HEK293 (cell line): Measurements from ENCODE around the gene BTBD3.

Source experiments
- CTCF ChIA-PET: fragments of 350-600 bp; formaldehyde crosslinking; extraction: SDS; loops from one replicate; lab custom pipeline; 2021; ENCODE audit warnings: antibody characterized with exemption; lab: Yijun Ruan, JAX
- POLR2A ChIA-PET: fragments of 300-600 bp; formaldehyde crosslinking; extraction: SDS; loops from one replicate; lab custom pipeline; 2020; ENCODE audit warnings: antibody characterized with exemption, inconsistent platforms; lab: Yijun Ruan, JAX
- H3K27ac ChIP-seq: fragments of 200-500 bp; sonication (Bioruptor generic); 2 replicates; pipeline ENCODE4 v1.5.1; 2014; ENCODE audit warnings: low read depth, low read length, control low read depth, inconsistent platforms; ENCODE audit errors: extremely low read depth
- H3K36me3 ChIP-seq, 2 experiments: fragments of 200-500 bp in 1 of 2; sonication (Bioruptor generic) in 1 of 2; 1 replicate in 1 of 2; 2 replicates in 1 of 2; pipeline ENCODE4 v1.5.1; 2014 to 2017; ENCODE audit warnings: inconsistent platforms in 2 of 2, low read length in 2 of 2; ENCODE audit not compliant: control insufficient read depth in 2 of 2, insufficient read depth in 1 of 2
- H3K4me1 ChIP-seq: fragments of 200-500 bp; sonication (Bioruptor generic); 2 replicates; pipeline ENCODE4 v1.5.1; 2014; ENCODE audit warnings: mild to moderate bottlenecking, low read length, inconsistent platforms; ENCODE audit not compliant: control insufficient read depth, insufficient read depth
- H3K4me3 ChIP-seq: 2 replicates; pipeline ENCODE4 v1.5.1; 2011; ENCODE audit warnings: low read depth, mild to moderate bottlenecking, control low read depth, low read length, moderate library complexity
- H3K9me3 ChIP-seq: fragments of 200-500 bp; sonication (Bioruptor generic); 2 replicates; pipeline ENCODE4 v1.5.1; 2014; ENCODE audit warnings: low read depth, low read length, inconsistent platforms; ENCODE audit not compliant: control insufficient read depth, insufficient read depth
- GLIS1 ChIP-seq: fragments of 450-650 bp; formaldehyde crosslinking; IDR thresholded peaks from 2 replicates; pipeline ENCODE4 v1.5.1; 2016; ENCODE audit warnings: missing biosample characterization, missing genetic modification characterization
- IKZF3 ChIP-seq: fragments of 450-650 bp; IDR thresholded peaks from 2 replicates; pipeline ENCODE4 v1.5.0; 2018; ENCODE audit warnings: missing biosample characterization, mild to moderate bottlenecking, missing genetic modification characterization, moderate library complexity
- KLF1 ChIP-seq: fragments of 450-650 bp; formaldehyde crosslinking; IDR thresholded peaks from 2 replicates; pipeline ENCODE4 v1.5.1; 2016; ENCODE audit warnings: missing biosample characterization, missing genetic modification characterization
- SALL2 ChIP-seq: fragments of 450-650 bp; formaldehyde crosslinking; IDR thresholded peaks from 2 replicates; pipeline ENCODE4 v1.5.0; 2017; ENCODE audit warnings: missing biosample characterization, mild to moderate bottlenecking, missing genetic modification characterization, borderline replicate concordance
- SCRT2 ChIP-seq: fragments of 450-650 bp; formaldehyde crosslinking; IDR thresholded peaks from 2 replicates; pipeline ENCODE4 v1.5.1; 2016; ENCODE audit warnings: missing biosample characterization, missing genetic modification characterization
- SP3 ChIP-seq: fragments of 450-650 bp; formaldehyde crosslinking; IDR thresholded peaks from 2 replicates; pipeline ENCODE4 v1.5.1; 2016; ENCODE audit warnings: missing biosample characterization, missing genetic modification characterization
- ZEB2 ChIP-seq: fragments of 450-650 bp; formaldehyde crosslinking; IDR thresholded peaks from 2 replicates; pipeline ENCODE4 v1.5.1; 2016; ENCODE audit warnings: missing biosample characterization, missing genetic modification characterization
- ZFP69B ChIP-seq: fragments of 450-650 bp; formaldehyde crosslinking; IDR thresholded peaks from 2 replicates; pipeline ENCODE4 v1.5.1; 2016; ENCODE audit warnings: missing biosample characterization, missing genetic modification characterization
- ZIC2 ChIP-seq: fragments of 450-650 bp; formaldehyde crosslinking; IDR thresholded peaks from 2 replicates; pipeline ENCODE4 v1.5.1; 2016; ENCODE audit warnings: missing biosample characterization, missing genetic modification characterization
- ZNF2 ChIP-seq: fragments of 450-650 bp; formaldehyde crosslinking; IDR thresholded peaks from 2 replicates; pipeline ENCODE4 v1.5.1; 2016; ENCODE audit warnings: missing biosample characterization, missing genetic modification characterization
- ZNF24 ChIP-seq: fragments of 450-650 bp; formaldehyde crosslinking; IDR thresholded peaks from 2 replicates; pipeline ENCODE4 v1.5.1; 2016; ENCODE audit warnings: missing biosample characterization, missing genetic modification characterization
- ZNF394 ChIP-seq: fragments of 450-650 bp; formaldehyde crosslinking; IDR thresholded peaks from 2 replicates; pipeline ENCODE4 v1.5.1; 2016; ENCODE audit warnings: missing biosample characterization, missing genetic modification characterization, mild to moderate bottlenecking, moderate library complexity, borderline replicate concordance
- ZNF473 ChIP-seq: fragments of 450-650 bp; formaldehyde crosslinking; IDR thresholded peaks from 2 replicates; pipeline ENCODE4 v1.5.1; 2017; ENCODE audit warnings: missing biosample characterization, missing genetic modification characterization
- ZNF501 ChIP-seq: fragments of 450-650 bp; formaldehyde crosslinking; IDR thresholded peaks from 2 replicates; pipeline ENCODE4 v1.5.1; 2016; ENCODE audit warnings: missing biosample characterization, missing genetic modification characterization
- ZNF76 ChIP-seq: fragments of 450-650 bp; formaldehyde crosslinking; IDR thresholded peaks from 2 replicates; pipeline ENCODE4; 2016; ENCODE audit warnings: low read depth, missing biosample characterization, missing genetic modification characterization, borderline replicate concordance
- ZNF768 ChIP-seq: fragments of 450-650 bp; formaldehyde crosslinking; IDR thresholded peaks from 2 replicates; pipeline ENCODE4 v1.5.1; 2018; ENCODE audit warnings: missing biosample characterization, mild to moderate bottlenecking, missing genetic modification characterization
- ZNF785 ChIP-seq: fragments of 450-650 bp; formaldehyde crosslinking; IDR thresholded peaks from 2 replicates; pipeline ENCODE4 v1.5.1; 2016; ENCODE audit warnings: missing biosample characterization, missing genetic modification characterization
- ZSCAN30 ChIP-seq: fragments of 450-650 bp; IDR thresholded peaks from 2 replicates; pipeline ENCODE4 v1.5.1; 2018; ENCODE audit warnings: missing biosample characterization, mild to moderate bottlenecking, missing genetic modification characterization, moderate library complexity
- ZXDB ChIP-seq: fragments of 450-650 bp; formaldehyde crosslinking; IDR thresholded peaks from 2 replicates; pipeline ENCODE4 v1.5.1; 2016; ENCODE audit warnings: missing biosample characterization, missing genetic modification characterization
- TF ChIP-seq, protein P1 (sequence below): fragments of 450-650 bp; formaldehyde crosslinking; IDR thresholded peaks from 2 replicates; pipeline ENCODE4 v1.5.1; 2016; ENCODE audit warnings: missing biosample characterization, missing genetic modification characterization
- TF ChIP-seq, protein P2 (sequence below): fragments of 450-650 bp; formaldehyde crosslinking; conservative IDR thresholded peaks from 2 replicates; pipeline ENCODE4 v1.5.1; 2016; ENCODE audit warnings: low read depth, missing biosample characterization, missing genetic modification characterization
- TF ChIP-seq, protein P3 (sequence below): fragments of 450-650 bp; formaldehyde crosslinking; IDR thresholded peaks from 2 replicates; pipeline ENCODE4 v1.5.1; 2016; ENCODE audit warnings: missing biosample characterization, missing genetic modification characterization

The BTBD3 gene

DNA sequence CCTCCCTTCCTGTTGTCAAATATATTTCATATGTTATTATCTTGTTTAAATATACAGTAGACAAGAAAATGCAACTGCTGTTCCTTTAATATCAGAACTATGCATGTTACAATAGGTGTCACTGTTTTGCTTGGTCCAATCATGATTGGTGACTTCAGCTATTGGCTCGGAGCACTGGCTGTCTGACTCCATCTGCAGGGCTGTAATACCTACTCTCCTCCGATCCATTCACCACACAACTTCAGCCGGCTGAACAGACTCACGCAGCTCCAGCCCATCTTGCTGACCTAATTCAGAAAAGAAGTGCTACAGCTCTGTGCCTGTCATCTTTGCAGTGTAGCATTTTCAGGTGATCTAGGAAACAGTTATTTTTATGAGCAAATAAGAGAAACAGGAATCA, at the start of gene BTBD3:
BTBD3 (plus strand) TSS at position 231 of the 400 bp plus-strand sequence. CDS start 383 bp downstream, outside the sequence.
- no peak for TF ChIP-seq ZSCAN30
- TF ChIP-seq ZFP69B (tag by site-specific recombination) = no peak
- no peak for TF ChIP-seq ZNF785 (tag by site-specific recombination)
- no peak for TF ChIP-seq ZNF768 (tag by site-specific recombination)
- no peak for TF ChIP-seq ZXDB (tag by site-specific recombination)
- no peak for TF ChIP-seq KLF1
- no peak for TF ChIP-seq ZNF501
- no peak for TF ChIP-seq ZNF2
- TF ChIP-seq IKZF3 (tag by site-specific recombination) = no peak
- Histone ChIP-seq H3K9me3 (no peaks in the 10 kb centered on the region), H3K36me3 (peaks cover 0 to 20% of the 10 kb centered on the region in 2 experiments; a peak in 1 of 3 replicates), H3K4me3 (no peak within 1 kb of the TSS), H3K4me1 (peaks cover 22% of the 10 kb centered on the region), H3K27ac (no peak within 1 kb of the TSS)
- ChIA-PET CTCF (interaction anchor here (0.8 kb wide), 1 partner anchor 95 kb away, joined by 3 read pairs; no protein-coding TSS in a partner anchor), POLR2A (no interaction called here)

DNA sequence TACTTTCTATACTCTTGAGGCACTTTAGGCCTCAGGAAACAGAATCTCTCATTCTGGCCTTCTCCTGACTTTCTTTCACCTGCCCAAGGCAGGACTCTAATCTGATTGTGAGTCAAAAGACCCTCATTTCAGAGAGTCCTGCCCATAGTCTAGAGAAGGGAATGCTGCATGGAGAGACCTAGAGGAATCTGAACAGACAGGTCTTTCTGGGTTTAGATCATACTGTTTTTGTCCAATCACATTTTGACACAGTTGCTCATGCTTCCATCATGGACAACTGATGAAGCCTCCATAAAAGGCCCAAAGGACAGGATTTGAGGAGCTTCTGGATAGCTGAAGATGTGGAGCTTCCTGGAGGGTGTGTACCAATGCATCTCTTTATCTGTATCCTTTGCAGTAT, 48.1 kb upstream of the BTBD3 start:
- no peak for TF ChIP-seq SCRT2 (tag by site-specific recombination)
- TF ChIP-seq ZNF473 (tag by site-specific recombination) = no peak
- TF ChIP-seq, protein P1, sequence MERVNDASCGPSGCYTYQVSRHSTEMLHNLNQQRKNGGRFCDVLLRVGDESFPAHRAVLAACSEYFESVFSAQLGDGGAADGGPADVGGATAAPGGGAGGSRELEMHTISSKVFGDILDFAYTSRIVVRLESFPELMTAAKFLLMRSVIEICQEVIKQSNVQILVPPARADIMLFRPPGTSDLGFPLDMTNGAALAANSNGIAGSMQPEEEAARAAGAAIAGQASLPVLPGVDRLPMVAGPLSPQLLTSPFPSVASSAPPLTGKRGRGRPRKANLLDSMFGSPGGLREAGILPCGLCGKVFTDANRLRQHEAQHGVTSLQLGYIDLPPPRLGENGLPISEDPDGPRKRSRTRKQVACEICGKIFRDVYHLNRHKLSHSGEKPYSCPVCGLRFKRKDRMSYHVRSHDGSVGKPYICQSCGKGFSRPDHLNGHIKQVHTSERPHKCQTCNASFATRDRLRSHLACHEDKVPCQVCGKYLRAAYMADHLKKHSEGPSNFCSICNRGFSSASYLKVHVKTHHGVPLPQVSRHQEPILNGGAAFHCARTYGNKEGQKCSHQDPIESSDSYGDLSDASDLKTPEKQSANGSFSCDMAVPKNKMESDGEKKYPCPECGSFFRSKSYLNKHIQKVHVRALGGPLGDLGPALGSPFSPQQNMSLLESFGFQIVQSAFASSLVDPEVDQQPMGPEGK = no peak
- TF ChIP-seq, protein P2, sequence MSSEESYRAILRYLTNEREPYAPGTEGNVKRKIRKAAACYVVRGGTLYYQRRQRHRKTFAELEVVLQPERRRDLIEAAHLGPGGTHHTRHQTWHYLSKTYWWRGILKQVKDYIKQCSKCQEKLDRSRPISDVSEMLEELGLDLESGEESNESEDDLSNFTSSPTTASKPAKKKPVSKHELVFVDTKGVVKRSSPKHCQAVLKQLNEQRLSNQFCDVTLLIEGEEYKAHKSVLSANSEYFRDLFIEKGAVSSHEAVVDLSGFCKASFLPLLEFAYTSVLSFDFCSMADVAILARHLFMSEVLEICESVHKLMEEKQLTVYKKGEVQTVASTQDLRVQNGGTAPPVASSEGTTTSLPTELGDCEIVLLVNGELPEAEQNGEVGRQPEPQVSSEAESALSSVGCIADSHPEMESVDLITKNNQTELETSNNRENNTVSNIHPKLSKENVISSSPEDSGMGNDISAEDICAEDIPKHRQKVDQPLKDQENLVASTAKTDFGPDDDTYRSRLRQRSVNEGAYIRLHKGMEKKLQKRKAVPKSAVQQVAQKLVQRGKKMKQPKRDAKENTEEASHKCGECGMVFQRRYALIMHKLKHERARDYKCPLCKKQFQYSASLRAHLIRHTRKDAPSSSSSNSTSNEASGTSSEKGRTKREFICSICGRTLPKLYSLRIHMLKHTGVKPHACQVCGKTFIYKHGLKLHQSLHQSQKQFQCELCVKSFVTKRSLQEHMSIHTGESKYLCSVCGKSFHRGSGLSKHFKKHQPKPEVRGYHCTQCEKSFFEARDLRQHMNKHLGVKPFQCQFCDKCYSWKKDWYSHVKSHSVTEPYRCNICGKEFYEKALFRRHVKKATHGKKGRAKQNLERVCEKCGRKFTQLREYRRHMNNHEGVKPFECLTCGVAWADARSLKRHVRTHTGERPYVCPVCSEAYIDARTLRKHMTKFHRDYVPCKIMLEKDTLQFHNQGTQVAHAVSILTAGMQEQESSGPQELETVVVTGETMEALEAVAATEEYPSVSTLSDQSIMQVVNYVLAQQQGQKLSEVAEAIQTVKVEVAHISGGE (tag by site-specific recombination) = no peak
- TF ChIP-seq SP3 (tag by site-specific recombination) = no peak
- TF ChIP-seq ZNF394 (tag by site-specific recombination) = no peak
- no peak for TF ChIP-seq ZEB2
- TF ChIP-seq, all 188 proteins: peak for 0
- CTCF ChIA-PET = no interaction called here
- no peak overlapping the region for H3K4me3 ChIP-seq
- H3K27ac ChIP-seq = no peak overlapping the region
- POLR2A ChIA-PET = no interaction called here
- H3K36me3 ChIP-seq = no peaks in the 10 kb centered on the region
- no peaks in the 10 kb centered on the region for H3K4me1 ChIP-seq
- no peaks in the 10 kb centered on the region for H3K9me3 ChIP-seq

DNA sequence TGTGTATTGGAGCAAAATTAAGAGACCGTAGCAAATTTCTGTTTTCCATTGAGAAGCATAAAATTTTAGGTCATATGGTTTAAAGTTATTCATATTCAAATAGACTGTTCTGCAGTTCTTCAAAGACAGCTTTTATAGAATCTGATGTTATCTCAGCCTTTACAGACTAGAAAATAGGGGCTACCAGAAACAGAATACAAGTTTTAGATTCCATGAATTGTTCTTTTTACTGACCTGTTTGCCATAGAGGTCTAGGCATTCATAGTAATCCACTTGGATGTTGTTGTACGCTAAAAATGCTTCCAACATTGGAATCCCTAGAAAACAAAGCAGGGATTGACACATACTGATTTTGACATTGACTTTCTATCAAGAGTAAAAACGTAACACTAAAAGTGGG, 47.3 kb upstream of the BTBD3 start:
- H3K36me3 ChIP-seq = no peaks in the 10 kb centered on the region
- ChIA-PET POLR2A (no interaction called here), CTCF (no interaction called here)
- no peaks in the 10 kb centered on the region for H3K4me1 ChIP-seq
- no peaks in the 10 kb centered on the region for H3K9me3 ChIP-seq
- no peak overlapping the region for H3K27ac ChIP-seq
- H3K4me3 ChIP-seq = no peak overlapping the region
- no peak for TF ChIP-seq GLIS1 (tag by site-specific recombination)
- TF ChIP-seq, protein P3, sequence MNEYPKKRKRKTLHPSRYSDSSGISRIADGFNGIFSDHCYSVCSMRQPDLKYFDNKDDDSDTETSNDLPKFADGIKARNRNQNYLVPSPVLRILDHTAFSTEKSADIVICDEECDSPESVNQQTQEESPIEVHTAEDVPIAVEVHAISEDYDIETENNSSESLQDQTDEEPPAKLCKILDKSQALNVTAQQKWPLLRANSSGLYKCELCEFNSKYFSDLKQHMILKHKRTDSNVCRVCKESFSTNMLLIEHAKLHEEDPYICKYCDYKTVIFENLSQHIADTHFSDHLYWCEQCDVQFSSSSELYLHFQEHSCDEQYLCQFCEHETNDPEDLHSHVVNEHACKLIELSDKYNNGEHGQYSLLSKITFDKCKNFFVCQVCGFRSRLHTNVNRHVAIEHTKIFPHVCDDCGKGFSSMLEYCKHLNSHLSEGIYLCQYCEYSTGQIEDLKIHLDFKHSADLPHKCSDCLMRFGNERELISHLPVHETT (tag by site-specific recombination) = no peak
- no peak for TF ChIP-seq ZIC2 (tag by site-specific recombination)
- no peak for TF ChIP-seq ZNF24 (tag by site-specific recombination)
- no peak for TF ChIP-seq ZSCAN30
- TF ChIP-seq ZNF76 (tag by site-specific recombination) = no peak
- TF ChIP-seq SALL2 = no peak
- TF ChIP-seq, all 188 proteins: peak for 0
